ENCODE results near the gene TBC1D32. TPM values are rescaled to one million over a fixed set of nuclear protein-coding genes. Genes with fewer than 3 reads are reported as not detected.

The TBC1D32 gene
- total RNA-seq, 1 experiment from 2014 or later = 9.0 TPM

GRCh38 chr6:121285041-121285440 lies 49.2 kb downstream of the TBC1D32 start:
- Mint-ChIP-seq H3K27ac (no peak overlapping the region), H3K36me3 (ENCODE audit: insufficient read depth in 1 of 3, low read depth in 3 of 3) (peaks cover 0 to 7% (median 2%) of the 10 kb centered on the region in 3 experiments; a peak in 4 of 7 replicates), H3K4me1 (no peaks in the 10 kb centered on the region), H3K4me3 (no peak overlapping the region), H3K9me3 (0 out of 5 replicates have a peak, but pooled peaks cover 0 to 3% of the 10 kb centered on the region in 2 experiments), H3K27me3 (ENCODE audit: low read depth) (no peaks in the 10 kb centered on the region)
- H4K5ac ChIP-seq (ENCODE audit: insufficient read length, low read depth, low read length) = no peak overlapping the region
- H2BK12ac ChIP-seq (ENCODE audit: insufficient read length, low read depth, low read length) = no peak overlapping the region
- no peak overlapping the region for H3K14ac ChIP-seq (ENCODE audit: insufficient read depth, low read length)
- H4K20me1 ChIP-seq (ENCODE audit: control insufficient read depth, insufficient read depth, insufficient read length) = no peaks in the 10 kb centered on the region
- no peak overlapping the region for H3K18ac ChIP-seq (ENCODE audit: insufficient read length, low read depth, low read length)
- no peaks in the 10 kb centered on the region for H3K23me2 ChIP-seq (ENCODE audit: insufficient read length, low read depth, low read length, poor library complexity, severe bottlenecking)
- TF ChIP-seq CTCF (conservative IDR thresholded peaks at IDR 0.05) = no peak
- H3K9me3 ChIP-seq (ENCODE audit: control insufficient read depth, low read depth, low read length) = no peaks in the 10 kb centered on the region
- H2BK20ac ChIP-seq (ENCODE audit: low read depth, low read length, poor library complexity, severe bottlenecking) = no peak overlapping the region
- no peak overlapping the region for H2AK5ac ChIP-seq (ENCODE audit: insufficient read length, low read length)
- no peak overlapping the region for H3T11ph ChIP-seq (ENCODE audit: low read length)
- no peak overlapping the region for H3K56ac ChIP-seq (ENCODE audit: insufficient read length, low read depth, low read length)
- no peaks in the 10 kb centered on the region for H3K4me1 ChIP-seq (ENCODE audit: insufficient read depth, low read length)
- H4K8ac ChIP-seq (replicated peaks; ENCODE audit: insufficient read length, low read depth, low read length) = no peak overlapping the region
- H2BK120ac ChIP-seq (ENCODE audit: low read depth, low read length, poor library complexity, severe bottlenecking) = no peak overlapping the region
- no peak overlapping the region for H3K23ac ChIP-seq (ENCODE audit: insufficient read length, low read depth, low read length)
- no peaks in the 10 kb centered on the region for H3K79me2 ChIP-seq (ENCODE audit: insufficient read depth, low read length)
- no peaks in the 10 kb centered on the region for H3K79me1 ChIP-seq (ENCODE audit: insufficient read depth, low read depth, low read length, poor library complexity, severe bottlenecking)
- H3K4me2 ChIP-seq (ENCODE audit: insufficient read depth, insufficient read length, low read length) = no peak overlapping the region
- no peak overlapping the region for H2AFZ ChIP-seq (ENCODE audit: low read length)
- DNase-seq = no peak
- no peak overlapping the region for H3K9ac ChIP-seq (ENCODE audit: extremely low read depth, insufficient read length, low read length)
- no peak overlapping the region for H4K91ac ChIP-seq (ENCODE audit: insufficient read length, low read depth, low read length)
- H3K4ac ChIP-seq (ENCODE audit: low read depth, low read length) = no peak overlapping the region
- H2BK5ac ChIP-seq (ENCODE audit: insufficient read length, low read length) = no peak overlapping the region
- WGBS (ENCODE audit: extremely low coverage, insufficient read length, low lambda C conversion rate) = no CpG with 5 or more reads among the region's 1 CpG
- no peak overlapping the region for H2BK15ac ChIP-seq (ENCODE audit: low read depth, low read length)
- H3K27me3 ChIP-seq (ENCODE audit: insufficient read depth, low read length) = no peaks in the 10 kb centered on the region
- no peak overlapping the region for H3K27ac ChIP-seq (ENCODE audit: insufficient read length, low read depth, low read length)
